Left forelimb (tissue), 1 donor: Measurements from ENCODE around the gene F2.
A peak's percentile ranks its signal among the peaks of the same experiment; 100 is the strongest.
"Not testable (repeated sequence)": the region's sequence is repeated elsewhere in the genome, so short reads cannot be mapped to it uniquely, and the experiment has no call there.

Experiments used
- DNase-seq: peaks from one replicate; pipeline ENCODE4 v3.0.0-alpha.2; 2018; ENCODE audit warnings: low spot score

F2 gene

DNA sequence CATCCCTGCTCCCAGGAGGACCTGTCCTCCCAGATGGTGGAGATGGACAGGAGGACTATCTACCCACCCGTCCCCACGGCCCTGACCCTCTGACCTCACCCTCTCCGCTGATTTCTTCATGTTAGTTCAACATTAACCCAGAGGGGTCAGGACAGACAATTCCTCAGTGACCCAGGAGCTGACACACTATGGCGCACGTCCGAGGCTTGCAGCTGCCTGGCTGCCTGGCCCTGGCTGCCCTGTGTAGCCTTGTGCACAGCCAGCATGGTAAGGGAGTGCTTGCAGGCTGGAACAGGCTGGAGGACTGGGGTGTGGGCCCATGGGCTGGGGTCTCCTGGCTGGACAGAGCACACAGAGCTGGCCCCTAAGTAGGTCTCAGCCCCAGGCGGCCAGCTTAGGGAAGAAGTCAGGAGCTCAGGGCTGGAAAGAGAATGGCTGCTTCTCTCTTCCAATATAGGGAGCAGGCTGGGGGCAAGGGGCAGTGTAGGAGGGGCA lies at the start of gene F2:
F2 (plus strand) TSS at position 166 of the 495 bp plus-strand sequence; CDS start at position 189, 23 bp downstream.
- no peak for DNase-seq

DNA sequence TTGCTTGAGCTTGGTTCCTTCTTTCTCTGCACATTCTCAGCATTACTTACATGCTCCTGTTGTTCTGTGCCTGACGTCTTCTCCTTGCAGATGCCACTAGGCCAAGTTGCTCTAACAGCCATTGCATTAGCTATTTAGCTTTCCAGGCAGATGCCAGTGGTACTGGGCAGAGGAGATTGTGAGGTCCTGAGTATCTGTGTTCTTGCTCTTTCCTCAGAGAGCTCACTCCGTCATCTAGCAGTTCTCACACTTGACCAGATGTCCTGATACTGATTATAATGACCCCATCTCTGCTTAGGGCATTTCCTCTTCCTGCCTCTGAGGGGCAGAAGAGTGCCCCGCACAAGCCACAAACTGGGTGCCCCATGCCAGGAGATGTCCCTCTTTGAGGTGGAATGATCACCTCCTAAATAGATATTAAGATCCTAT lies 49.3 kb upstream of the F2 start:
- DNase-seq, result no peak

- DNase-seq, result not testable (repeated sequence)
Observed at GRCh38 chr11:46670521-46670920, 48.5 kb upstream of the F2 start.

DNA sequence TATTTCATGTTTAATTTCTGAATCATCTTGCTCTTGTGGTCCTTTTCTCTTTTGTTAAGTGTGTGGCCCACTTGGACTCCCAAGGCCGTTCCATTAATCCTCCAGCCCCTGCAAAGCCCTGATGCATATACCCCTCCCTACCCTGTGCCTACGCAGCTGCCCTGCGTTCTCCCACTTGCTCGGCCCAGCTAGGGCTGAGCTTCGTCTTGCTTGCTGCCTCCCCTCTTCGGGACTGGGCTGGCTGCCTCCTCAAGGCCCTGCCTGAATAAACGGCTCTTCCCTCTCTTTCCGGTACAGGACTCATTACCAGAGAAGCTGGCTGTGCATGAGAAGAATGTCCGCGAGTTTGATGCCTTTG lies 47.1 kb upstream of the F2 start:
- no peak for DNase-seq

- DNase-seq, result no peak
Observed at GRCh38 chr11:46672381-46672839, 46.6 kb upstream of the F2 start.

GRCh38 chr11:46673713-46674462 lies 45.1 kb upstream of the F2 start:
- no peak for DNase-seq

DNA sequence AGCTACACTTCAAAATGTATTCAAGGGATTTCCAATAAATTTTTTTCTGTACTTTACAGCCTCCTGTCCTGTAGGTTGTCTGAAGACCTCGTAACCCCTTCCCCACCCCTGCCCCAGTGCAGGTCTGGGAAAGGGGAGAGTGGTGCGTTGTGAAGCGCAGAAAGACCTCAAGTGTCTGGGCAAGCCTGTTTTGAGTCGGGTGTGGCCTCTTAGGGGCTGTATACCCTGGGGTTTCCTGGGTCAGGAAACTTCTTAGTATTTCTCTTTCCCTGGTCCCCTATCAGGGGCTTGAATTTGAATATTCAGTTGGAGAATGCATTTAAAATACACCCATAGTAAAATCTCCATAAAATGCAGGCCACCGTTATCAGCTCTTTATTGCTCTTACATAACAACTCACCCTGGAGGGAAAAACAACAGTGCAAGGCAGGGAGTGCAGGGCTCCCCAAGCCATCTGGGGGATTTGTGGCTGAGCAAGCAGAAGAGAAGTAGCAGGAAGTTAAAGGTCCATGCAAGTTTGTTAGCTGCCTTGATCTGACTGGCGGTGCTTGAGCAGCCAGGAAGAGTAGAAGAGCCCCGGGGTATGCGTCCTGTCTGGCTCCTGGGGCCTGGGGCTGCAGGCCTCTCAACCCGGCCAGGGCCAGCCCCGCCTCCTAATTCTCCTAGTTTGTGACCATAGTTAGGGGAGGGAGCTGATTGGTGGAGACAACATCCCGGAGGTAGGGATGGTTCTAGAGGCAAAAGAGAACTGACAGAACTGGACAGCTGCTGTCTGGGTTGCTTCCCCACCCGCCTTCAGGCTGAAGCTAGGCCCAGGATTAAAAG lies 44.3 kb upstream of the F2 start:
- peak; percentile 75 for DNase-seq

- DNase-seq, result no peak
Observed at GRCh38 chr11:46675288-46675851, 43.6 kb upstream of the F2 start.

DNA sequence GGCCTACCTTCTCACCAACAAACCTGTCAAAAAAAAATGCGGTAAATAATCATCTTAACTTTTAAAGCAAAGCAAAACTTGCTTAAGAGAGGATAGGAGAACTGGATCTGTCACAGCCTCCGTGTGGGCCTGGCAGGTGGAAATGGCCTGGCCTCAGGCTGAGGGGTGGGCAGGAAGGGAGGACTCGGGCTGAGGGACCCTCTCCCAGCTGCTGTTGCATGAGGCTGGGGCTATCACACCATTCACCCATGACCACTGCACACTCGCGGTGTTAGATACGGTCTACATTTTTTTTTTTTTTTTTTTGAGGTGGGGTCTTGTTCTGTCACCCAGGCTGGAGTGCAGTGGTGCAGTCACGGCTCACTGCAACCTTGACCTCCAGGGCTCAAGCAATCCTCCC lies 43.1 kb upstream of the F2 start:
- no peak for DNase-seq

GRCh38 chr11:46676436-46677158 lies 42.4 kb upstream of the F2 start:
- no peak for DNase-seq

DNA sequence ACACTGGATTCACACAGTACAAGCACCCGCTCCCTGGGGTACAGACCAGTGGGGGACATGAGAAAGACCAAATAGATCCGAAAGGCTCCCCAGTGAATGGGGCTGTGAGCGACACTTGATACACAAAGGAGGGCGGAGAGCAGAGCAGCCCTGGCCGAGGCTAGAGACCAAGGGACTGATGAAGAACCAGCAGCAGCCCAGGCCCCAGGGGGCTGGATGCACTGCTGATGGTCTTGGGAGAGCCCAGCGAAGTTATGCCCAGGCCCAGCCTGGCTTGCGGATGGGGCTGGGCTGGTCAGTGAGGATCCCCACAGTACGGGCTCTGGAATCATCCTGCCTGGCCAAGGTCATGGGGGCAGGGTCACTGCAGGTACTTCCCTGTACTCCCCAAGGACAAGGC lies 41.8 kb upstream of the F2 start:
- no peak for DNase-seq

DNA sequence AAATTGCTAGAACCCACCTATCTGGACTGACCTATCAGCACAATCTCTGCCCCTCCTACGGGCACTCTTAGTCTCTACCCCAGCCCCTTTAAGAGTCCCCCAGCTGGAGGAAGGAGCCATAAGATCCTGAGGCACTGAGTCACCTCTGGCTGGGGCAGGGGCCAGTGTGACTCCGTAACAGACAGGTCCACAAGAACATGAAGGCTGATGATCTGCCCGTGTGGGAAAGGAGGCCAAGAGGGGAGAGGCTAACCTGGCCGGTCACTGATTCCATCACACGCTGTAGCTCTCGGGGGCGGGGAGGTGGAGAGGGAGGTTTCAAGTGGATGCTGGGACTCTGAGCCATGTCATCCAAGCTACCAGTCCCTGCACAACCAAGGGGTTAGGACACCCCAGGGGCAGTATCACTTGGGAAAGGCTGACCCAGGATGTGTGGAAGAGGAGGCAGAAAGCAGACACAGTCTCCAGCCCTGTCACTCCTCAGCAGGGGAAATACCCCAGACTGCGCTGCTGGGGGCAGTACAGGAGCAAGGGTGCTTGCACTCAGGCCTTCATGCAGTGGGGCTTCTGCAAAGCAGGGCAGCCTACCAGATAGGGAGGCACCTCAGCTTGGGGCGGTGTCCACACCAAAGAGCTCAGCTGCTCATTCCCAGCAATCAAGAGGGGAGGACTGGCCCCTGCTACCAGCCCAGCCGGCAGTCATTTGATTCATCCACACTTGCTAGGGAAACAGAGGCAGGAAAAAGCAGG lies 40.8 kb upstream of the F2 start:
- no peak for DNase-seq

- no peak for DNase-seq
Observed at GRCh38 chr11:46678741-46679130, 40.3 kb upstream of the F2 start.

GRCh38 chr11:46679241-46680163 lies 39.5 kb upstream of the F2 start:
- no peak for DNase-seq

GRCh38 chr11:46680164-46680760 lies 38.8 kb upstream of the F2 start:
- no peak for DNase-seq

DNA sequence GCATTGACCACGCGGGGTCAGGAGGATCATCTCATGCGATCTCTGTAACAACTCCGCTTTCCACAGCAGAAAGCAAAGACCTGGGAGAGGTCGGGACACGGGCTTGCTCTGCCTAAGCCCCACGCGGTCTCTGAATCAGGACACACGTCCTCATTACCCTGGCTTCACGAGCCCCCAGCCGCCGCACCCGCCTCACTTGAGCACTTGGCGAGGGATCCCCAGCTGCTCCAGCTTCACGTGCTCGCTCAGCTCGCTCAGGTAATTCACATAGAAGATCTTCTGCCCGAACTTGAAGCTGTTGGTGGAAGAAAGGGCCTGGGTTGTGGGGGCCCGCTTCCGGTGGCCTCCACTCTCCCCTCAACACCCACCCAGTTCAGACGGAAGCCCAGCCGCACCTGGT lies 38.2 kb upstream of the F2 start:
- DNase-seq, result no peak

GRCh38 chr11:46681814-46682213 lies 37.2 kb upstream of the F2 start:
- DNase-seq, result no peak

- no peak for DNase-seq
Observed at GRCh38 chr11:46682773-46683752, 36.0 kb upstream of the F2 start.

GRCh38 chr11:46684367-46684766 lies 34.6 kb upstream of the F2 start:
- no peak for DNase-seq
